ENCODE results near the gene NOTCH4.
"Not testable (repeated sequence)": the region's sequence is repeated elsewhere in the genome, so short reads cannot be mapped to it uniquely, and the experiment has no call there.

The NOTCH4 gene

GRCh38 chr6:32192608-32193039 lies 31.2 kb downstream of the NOTCH4 start, which contains the start of gene GPSM3:
Gene GPSM3, minus strand, starts transcription at chr6:32192643. Its CDS starts 130 bp downstream, at chr6:32192513.
- no peak for DNase-seq

GRCh38 chr6:32191696-32192607 lies 31.9 kb downstream of the NOTCH4 start:
- DNase-seq: no peak

GRCh38 chr6:32190911-32191677 lies 32.8 kb downstream of the NOTCH4 start:
- DNase-seq: no peak

GRCh38 chr6:32190054-32190851 lies 33.6 kb downstream of the NOTCH4 start, which contains the start of gene PBX2:
Gene PBX2, minus strand, starts transcription at chr6:32190202. Its CDS starts 287 bp downstream, at chr6:32189915.
- DNase-seq: peak; percentile 57

- no peak for DNase-seq
These were observed 34.2 kb downstream of the NOTCH4 start for GRCh38 chr6:32189742-32190053.

- DNase-seq: no peak
These were observed 34.7 kb downstream of the NOTCH4 start for GRCh38 chr6:32189069-32189741.

- no peak for DNase-seq
These were observed 35.3 kb downstream of the NOTCH4 start for GRCh38 chr6:32188381-32189068.

GRCh38 chr6:32187725-32188380 lies 36.0 kb downstream of the NOTCH4 start:
- not testable (repeated sequence) for DNase-seq

- no peak for DNase-seq
These were observed 36.7 kb downstream of the NOTCH4 start for GRCh38 chr6:32187009-32187709.

GRCh38 chr6:32186151-32186840 lies 37.6 kb downstream of the NOTCH4 start:
- DNase-seq: not testable (repeated sequence)

- DNase-seq: peak; percentile 72
These were observed 38.2 kb downstream of the NOTCH4 start for GRCh38 chr6:32185681-32186131.

- no peak for DNase-seq
These were observed 39.7 kb downstream of the NOTCH4 start, which contains the start of gene AGER for GRCh38 chr6:32184084-32184640. Gene AGER, minus strand, starts transcription at chr6:32184253. Its CDS starts 31 bp downstream, at chr6:32184222.

GRCh38 chr6:32183483-32184083 lies 40.3 kb downstream of the NOTCH4 start:
- no peak for DNase-seq

- DNase-seq: no peak
These were observed 40.8 kb downstream of the NOTCH4 start for GRCh38 chr6:32183030-32183429.

- DNase-seq: no peak
These were observed 41.3 kb downstream of the NOTCH4 start for GRCh38 chr6:32182555-32182981.

GRCh38 chr6:32181915-32182529 lies 41.8 kb downstream of the NOTCH4 start:
- DNase-seq: no peak

GRCh38 chr6:32181148-32181702 lies 42.6 kb downstream of the NOTCH4 start:
- no peak for DNase-seq
